Calu3 (cell line): ENCODE results near the gene STX18. TPM values are rescaled to one million over a fixed set of nuclear protein-coding genes. Genes with fewer than 3 reads are reported as not detected.

ENCODE experiments used
- BruUV-seq: library from RNA; stranded (reverse); fragments of 400-500 nt; replicated peaks from 2 replicates; lab custom pipeline; 2021; lab: Mats Ljungman, UMichigan
- CTCF ChIA-PET: fragments of 300-600 bp; sonication (Branson Sonifier 250); formaldehyde crosslinking; loops from one replicate; lab custom pipeline; 2022; ENCODE audit warnings: antibody characterized with exemption; lab: Charles Lee
- DNase-seq: peaks from one replicate; pipeline ENCODE4 v3.0.0; 2022
- H3K27ac Mint-ChIP-seq: one replicate; pipeline ENCODE4 v1.8.0; 2022; ENCODE audit warnings: mixed read lengths; ENCODE audit not compliant: unreplicated experiment
- H3K27me3 Mint-ChIP-seq: one replicate; pipeline ENCODE4 v1.8.0; 2022; ENCODE audit warnings: mixed read lengths; ENCODE audit not compliant: unreplicated experiment
- H3K36me3 Mint-ChIP-seq: one replicate; pipeline ENCODE4 v1.8.0; 2022; ENCODE audit warnings: mild to moderate bottlenecking, moderate library complexity, mixed read lengths; ENCODE audit not compliant: insufficient read depth, unreplicated experiment
- H3K4me1 Mint-ChIP-seq: one replicate; pipeline ENCODE4 v1.8.0; 2022; ENCODE audit warnings: mild to moderate bottlenecking, low read depth, mixed read lengths; ENCODE audit not compliant: unreplicated experiment
- H3K4me3 Mint-ChIP-seq: one replicate; pipeline ENCODE4 v1.8.0; 2022; ENCODE audit warnings: mild to moderate bottlenecking, low read depth, moderate library complexity, mixed read lengths; ENCODE audit not compliant: unreplicated experiment
- H3K9me3 Mint-ChIP-seq: one replicate; pipeline ENCODE4 v1.8.0; 2022; ENCODE audit warnings: low read depth, mixed read lengths; ENCODE audit not compliant: unreplicated experiment
- intact Hi-C: fragments of 100-400 bp; cut with micrococcal nuclease; formaldehyde crosslinking; loops from one replicate; pipeline ENCODE4 v1.10.0; 2022; ENCODE audit not compliant: unreplicated experiment
- total RNA-seq: library from RNA; stranded (reverse); gene quantifications from 2 replicates; pipeline ENCODE4 v1.2.3, GENCODE V29; 2022
- TF ChIP-seq, protein P1 (sequence below): fragments of 200-600 bp; IDR thresholded peaks from one replicate; pipeline ENCODE4 v1.8.0; 2022; ENCODE audit warnings: antibody characterized with exemption; ENCODE audit not compliant: unreplicated experiment

The STX18 gene
- total RNA-seq, 1 experiment from 2014 or later = 27.3 TPM

- Mint-ChIP-seq H3K4me1 (peaks cover 12% of the 10 kb centered on the region), H3K27ac (no peak overlapping the region), H3K36me3 (no peaks in the 10 kb centered on the region), H3K27me3 (no peaks in the 10 kb centered on the region), H3K9me3 (peaks cover 2% of the 10 kb centered on the region), H3K4me3 (no peak overlapping the region)
- CTCF ChIA-PET = interaction anchor here (0.6 kb wide), 1 partner anchor 107 kb away, joined by 3 read pairs; no protein-coding TSS in a partner anchor
- intact Hi-C loops = no loop called here
- TF ChIP-seq, protein P1, sequence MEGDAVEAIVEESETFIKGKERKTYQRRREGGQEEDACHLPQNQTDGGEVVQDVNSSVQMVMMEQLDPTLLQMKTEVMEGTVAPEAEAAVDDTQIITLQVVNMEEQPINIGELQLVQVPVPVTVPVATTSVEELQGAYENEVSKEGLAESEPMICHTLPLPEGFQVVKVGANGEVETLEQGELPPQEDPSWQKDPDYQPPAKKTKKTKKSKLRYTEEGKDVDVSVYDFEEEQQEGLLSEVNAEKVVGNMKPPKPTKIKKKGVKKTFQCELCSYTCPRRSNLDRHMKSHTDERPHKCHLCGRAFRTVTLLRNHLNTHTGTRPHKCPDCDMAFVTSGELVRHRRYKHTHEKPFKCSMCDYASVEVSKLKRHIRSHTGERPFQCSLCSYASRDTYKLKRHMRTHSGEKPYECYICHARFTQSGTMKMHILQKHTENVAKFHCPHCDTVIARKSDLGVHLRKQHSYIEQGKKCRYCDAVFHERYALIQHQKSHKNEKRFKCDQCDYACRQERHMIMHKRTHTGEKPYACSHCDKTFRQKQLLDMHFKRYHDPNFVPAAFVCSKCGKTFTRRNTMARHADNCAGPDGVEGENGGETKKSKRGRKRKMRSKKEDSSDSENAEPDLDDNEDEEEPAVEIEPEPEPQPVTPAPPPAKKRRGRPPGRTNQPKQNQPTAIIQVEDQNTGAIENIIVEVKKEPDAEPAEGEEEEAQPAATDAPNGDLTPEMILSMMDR = no peak
- BruUV-seq = no TSS peak
- DNase-seq = no peak
Measured at GRCh38 chr4:4583606-4584005, 41.8 kb upstream of the STX18 start.

DNA sequence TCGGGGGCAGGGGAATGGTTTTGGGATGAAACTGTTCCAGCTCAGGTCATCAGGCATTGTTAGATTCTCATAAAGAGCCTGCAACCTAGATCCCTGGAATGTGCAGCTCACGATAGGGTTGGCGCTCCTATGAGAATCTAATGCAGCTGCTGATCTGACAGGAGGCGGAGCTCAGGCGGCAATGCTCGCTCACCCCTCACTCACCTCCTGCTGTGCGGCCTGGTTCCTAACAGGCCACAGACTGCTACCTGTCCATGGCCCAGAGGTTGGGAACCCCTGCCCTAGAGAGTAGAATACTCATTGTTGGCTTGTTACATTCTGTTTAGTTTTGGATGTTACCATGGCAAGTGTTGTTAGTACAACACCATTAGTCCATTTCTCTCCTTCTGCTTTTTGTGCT lies 40.8 kb upstream of the STX18 start:
- Mint-ChIP-seq H3K4me3 (no peak overlapping the region), H3K27ac (no peak overlapping the region), H3K27me3 (no peaks in the 10 kb centered on the region), H3K4me1 (peaks cover 12% of the 10 kb centered on the region), H3K9me3 (peaks cover 2% of the 10 kb centered on the region), H3K36me3 (no peaks in the 10 kb centered on the region)
- intact Hi-C loops = no loop called here
- no peak for DNase-seq
- CTCF ChIA-PET = no interaction called here
- BruUV-seq = no TSS peak
- TF ChIP-seq, protein P1 = no peak

GRCh38 chr4:4580494-4580893 lies 38.6 kb upstream of the STX18 start:
- CTCF ChIA-PET = no interaction called here
- BruUV-seq = no TSS peak
- no peak for DNase-seq
- H3K4me3 Mint-ChIP-seq = no peak overlapping the region
- no peaks in the 10 kb centered on the region for H3K27me3 Mint-ChIP-seq
- peaks cover 8% of the 10 kb centered on the region for H3K36me3 Mint-ChIP-seq
- H3K4me1 Mint-ChIP-seq = peaks cover 7% of the 10 kb centered on the region
- intact Hi-C loops = no loop called here
- no peak overlapping the region for H3K27ac Mint-ChIP-seq
- peaks cover 1% of the 10 kb centered on the region for H3K9me3 Mint-ChIP-seq
- TF ChIP-seq, protein P1 = no peak

DNA sequence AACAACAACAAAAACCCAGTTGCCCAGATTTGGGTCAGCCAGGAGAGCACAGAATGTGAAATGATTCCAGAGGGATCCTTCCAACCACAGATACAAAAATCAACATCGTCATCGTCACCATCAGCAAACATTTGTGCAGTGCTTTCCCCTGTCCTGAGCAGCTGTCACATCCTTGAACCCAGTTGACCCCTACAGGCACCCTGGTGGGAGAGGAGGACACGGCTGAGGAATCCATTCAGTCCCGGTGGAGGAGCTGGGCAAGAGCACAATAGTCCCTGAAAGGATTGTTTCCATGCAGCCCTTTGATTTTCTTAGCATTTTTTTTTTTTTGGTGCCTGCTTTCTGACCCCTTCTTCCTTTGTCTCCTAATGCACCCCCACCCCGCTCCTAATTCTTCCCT lies 37.1 kb upstream of the STX18 start:
- H3K27ac Mint-ChIP-seq = no peak overlapping the region
- intact Hi-C loops = no loop called here
- TF ChIP-seq, protein P1 = no peak
- no peaks in the 10 kb centered on the region for H3K9me3 Mint-ChIP-seq
- peaks cover 13% of the 10 kb centered on the region for H3K36me3 Mint-ChIP-seq
- no peak for DNase-seq
- no peaks in the 10 kb centered on the region for H3K27me3 Mint-ChIP-seq
- CTCF ChIA-PET = no interaction called here
- no TSS peak for BruUV-seq
- H3K4me3 Mint-ChIP-seq = no peak overlapping the region
- H3K4me1 Mint-ChIP-seq = peaks cover 8% of the 10 kb centered on the region
